ENCODE measurements around the gene EML6.

The EML6 gene

DNA sequence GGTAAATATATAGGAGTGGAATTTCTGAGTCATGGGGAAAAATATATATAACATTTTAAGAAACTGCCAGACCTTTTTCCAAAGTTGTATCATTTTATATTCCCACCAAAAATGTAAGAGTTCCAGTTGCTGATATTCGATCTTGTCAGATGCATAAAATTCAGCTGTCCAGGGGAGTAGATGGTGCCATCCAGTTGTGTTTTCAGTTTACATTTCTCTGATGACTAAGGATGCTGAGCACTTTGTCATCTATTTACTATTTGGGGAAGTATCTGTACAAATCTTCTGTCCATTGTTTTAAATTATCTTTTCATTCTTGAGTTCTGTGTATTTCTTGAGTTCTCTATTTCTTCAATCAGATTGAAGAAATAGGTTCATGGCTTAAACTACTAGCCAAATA lies 200.7 kb downstream of the EML6 start:
- DNase-seq = no peak

GRCh38 chr2:54925022-54925421 lies 201.6 kb downstream of the EML6 start:
- DNase-seq = no peak

DNA sequence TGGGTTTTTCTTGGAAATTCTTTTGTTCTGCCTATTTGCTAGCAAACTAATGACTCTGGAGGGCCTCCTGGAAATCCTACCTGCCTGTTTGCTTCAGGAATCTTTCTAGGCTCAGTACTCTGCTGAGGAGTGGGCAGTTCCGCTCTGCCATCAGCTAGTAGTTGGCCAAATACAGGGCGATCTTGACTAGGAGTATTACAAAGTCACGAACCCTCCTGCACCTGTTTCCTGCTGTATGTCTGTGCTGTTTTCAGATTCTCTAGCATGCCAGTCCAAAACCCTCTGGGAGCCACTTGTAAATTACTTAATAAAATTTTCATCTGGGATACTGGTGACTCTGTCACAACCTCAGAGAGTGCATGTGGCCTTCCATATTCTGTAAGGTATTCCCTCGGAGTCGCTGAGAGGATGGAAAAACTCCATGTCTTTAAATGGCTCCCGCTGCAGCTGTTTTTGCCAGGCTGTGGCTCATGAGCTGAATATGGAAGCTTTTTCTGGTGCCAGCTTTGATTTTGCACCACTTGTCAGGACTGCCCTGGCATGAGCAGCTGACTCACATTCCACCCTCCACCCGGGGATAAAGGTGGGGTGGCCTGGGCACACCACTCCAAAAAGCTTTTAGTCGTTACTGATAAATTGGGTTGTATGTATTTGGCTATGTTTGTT lies 203.8 kb downstream of the EML6 start:
- DNase-seq = no peak

DNA sequence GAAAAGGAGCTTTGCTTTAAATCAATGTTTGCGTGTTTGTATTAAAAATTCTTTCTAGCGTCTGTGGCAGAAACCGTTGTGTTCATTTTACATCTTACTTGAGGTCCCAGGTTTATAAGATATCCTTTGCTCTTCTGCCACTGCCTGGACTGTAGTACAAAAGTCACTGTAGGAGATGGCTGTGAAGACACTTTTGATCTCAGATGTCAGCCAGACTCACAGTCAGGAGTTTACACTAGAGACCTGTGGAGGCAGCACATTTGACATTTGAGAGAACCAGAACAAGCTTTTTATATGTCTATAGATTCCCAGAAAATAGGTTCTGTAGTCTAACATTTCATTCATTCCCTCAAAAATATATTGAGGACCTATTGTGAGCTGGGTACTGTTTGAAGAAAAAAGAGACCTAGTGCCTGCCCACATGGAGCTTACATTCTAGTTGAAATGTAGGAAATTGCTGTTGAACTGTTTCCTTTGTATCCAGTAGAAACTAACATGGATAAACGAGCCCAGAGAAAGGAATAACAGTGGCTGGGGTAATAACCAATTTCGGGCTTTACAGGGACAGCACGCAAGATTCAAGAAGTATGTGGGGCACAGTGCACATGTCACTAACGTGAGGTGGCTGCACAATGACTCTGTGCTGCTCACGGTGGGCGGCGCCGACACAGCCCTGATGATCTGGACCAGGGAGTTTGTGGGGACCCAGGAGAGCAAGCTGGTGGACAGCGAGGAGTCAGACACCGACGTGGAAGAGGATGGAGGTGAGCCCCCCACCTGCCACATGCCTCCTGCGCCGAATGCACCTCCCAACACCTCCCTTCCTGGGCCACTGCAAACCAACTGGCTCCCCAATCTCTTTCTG lies 204.5 kb downstream of the EML6 start:
- no peak for DNase-seq

- no peak for DNase-seq
Measured at GRCh38 chr2:54928719-54929118, 205.3 kb downstream of the EML6 start.

DNA sequence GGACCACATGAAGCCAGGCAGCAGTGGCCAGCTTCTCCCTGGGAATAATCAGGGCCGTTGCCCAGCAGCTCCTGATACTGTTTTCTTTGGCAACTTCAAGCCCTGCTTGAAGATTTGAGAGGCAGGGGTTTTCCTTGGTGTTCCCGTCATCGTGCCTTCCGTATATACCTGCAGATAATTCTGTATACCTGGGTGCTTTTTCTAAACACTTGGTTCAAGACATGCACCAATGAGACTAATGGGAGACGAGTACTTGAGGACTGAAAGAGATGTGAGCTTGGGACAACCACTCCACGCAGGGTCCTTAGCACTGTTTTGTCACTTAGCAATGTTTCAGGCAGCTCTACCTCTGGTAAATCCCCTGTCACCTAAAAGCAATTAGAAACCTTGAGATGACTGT lies 208.0 kb downstream of the EML6 start:
- DNase-seq = no peak

GRCh38 chr2:54935389-54935788 lies 211.9 kb downstream of the EML6 start:
- no peak for DNase-seq

DNA sequence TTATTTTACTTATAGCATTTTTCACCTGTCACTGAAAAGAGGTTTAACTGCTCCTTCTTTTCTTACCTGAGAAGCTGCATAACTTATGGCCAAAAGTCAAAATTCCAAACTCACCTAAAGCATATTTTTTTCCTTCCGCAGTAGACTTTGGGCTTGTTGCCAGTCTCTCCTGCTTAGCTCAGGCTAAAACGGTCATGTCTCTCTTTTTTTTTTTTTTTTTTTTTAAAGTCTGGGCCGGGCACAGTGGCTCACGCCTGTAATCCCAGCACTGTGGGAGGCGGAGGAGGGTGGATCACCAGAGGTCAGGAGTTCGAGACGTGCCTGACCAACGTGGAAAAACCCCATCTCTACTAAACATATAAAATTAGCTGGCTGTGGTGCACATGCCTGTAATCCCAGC lies 213.3 kb downstream of the EML6 start:
- no peak for DNase-seq

- no peak for DNase-seq
Measured at GRCh38 chr2:54939446-54940118, 216.1 kb downstream of the EML6 start.

GRCh38 chr2:54940723-54941122 lies 217.3 kb downstream of the EML6 start:
- no peak for DNase-seq

DNA sequence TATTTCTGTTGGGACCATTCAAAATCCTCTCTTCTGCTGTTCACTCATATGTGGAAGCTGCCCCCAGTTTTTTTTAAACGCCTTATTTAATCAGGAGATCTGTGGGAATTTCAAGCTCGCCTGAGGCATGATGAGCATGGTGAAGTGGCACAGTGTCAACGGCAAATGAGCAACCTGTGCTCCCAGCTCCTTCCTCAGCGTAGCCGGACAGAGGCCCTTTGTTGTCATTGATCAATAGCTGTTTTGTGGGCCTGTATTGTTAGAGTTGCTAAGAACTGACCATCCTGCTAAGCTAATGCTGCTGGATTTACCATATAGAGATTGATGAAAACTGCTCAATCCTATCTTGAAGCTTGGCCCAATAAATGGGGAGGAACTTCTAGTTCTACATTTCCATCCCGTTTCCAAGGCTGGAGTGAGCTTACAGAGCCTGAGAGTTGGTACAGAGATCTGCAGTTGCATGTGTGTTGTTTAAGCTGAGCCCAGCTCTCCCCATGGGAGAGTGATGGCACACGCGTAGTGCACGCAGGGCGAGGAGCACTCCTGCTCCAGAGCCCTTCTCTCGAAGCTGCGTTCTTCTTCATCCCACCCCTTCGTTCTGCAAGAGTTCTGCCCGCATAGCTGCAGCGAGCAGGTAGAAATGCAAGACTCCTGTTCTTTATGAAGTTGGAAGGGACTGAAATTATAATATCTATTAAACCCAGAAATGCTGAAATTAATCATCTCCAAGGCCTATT lies 218.0 kb downstream of the EML6 start:
- no peak for DNase-seq

DNA sequence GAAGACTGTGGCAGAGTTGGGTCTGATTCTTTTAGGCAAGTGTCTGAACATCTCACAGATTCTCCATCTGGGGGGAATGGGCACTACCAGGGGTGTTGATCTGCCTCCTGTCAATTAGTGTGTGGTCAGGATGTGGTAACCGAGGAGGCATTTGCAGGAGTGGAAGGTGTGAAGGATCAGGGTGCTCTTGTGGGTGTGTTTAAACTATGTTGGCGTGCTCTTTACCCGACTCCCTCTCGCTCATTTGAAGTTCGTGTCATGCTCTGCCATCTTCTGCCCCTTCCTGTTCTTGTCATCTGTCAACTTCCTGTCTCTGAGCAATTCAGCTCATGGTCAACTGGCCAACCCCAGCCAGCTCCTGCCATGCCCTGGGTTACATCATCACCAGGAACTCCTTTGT lies 218.9 kb downstream of the EML6 start:
- DNase-seq = peak; percentile 19 to 61

DNA sequence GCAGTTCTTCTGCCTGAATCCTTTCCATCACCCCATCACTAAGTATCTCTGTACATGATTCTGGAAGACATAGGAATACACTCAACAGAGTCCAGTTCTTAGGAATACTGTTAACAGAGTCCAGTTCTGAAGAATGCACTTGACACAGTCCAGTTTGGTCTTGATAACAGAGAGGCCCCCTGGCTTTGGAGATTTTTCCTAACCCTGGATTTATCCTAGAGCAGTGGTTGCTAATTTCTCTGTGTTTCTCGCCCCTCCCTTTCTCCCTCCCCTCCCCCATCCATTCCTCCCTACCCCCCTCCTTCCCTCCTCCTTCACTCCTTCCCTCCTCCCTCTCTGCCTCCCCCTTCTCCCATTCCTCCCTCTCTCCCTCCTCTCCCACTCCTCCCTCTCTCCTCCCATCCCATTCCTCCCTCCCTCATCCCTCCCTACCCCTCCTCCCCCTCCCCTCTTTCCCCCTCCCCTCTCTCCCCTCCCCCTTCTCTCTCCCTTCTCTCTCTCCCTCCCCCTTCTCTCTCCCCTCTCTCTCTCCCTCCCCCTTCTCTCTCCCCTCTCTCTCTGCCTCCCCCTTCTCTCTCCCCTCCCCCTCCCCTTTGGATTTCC lies 221.4 kb downstream of the EML6 start:
- DNase-seq = no peak

- no peak for DNase-seq
Measured at GRCh38 chr2:54945391-54946219, 222.1 kb downstream of the EML6 start.

GRCh38 chr2:54946220-54946805 lies 222.9 kb downstream of the EML6 start:
- no peak for DNase-seq

GRCh38 chr2:54947136-54947535 lies 223.7 kb downstream of the EML6 start:
- DNase-seq = no peak

GRCh38 chr2:54947646-54948045 lies 224.2 kb downstream of the EML6 start:
- no peak for DNase-seq

GRCh38 chr2:54948120-54948519 lies 224.7 kb downstream of the EML6 start:
- no peak for DNase-seq

GRCh38 chr2:54949431-54949830 lies 226.0 kb downstream of the EML6 start:
- no peak for DNase-seq

DNA sequence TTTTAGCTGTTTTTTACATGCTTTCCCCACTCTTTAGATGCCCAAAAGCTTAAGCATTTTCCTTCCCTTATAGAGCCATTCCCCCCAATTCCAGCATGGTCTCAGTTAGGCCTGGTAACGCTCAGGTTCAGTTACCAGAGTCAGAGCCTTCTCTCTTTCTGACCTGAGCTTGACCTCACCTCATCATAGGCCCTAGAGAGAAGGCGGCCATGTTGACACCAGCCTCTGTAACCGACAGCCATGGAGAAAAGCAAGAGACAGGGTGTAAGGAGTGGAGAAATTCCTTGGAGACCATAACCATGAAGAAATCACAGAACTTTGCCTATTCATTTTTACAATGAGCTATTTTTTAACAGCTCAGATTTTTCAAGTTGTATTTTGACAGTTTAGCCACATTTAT lies 227.3 kb downstream of the EML6 start:
- DNase-seq = no peak

- DNase-seq = no peak
Measured at GRCh38 chr2:54952425-54952824, 229.0 kb downstream of the EML6 start.

All from CD4-positive, alpha-beta T cell treated with Interferon alpha-2 for 1 hour (primary cell).